DOHH2 (cell line): ENCODE results near the gene SOX5.
"Not testable (repeated sequence)": the region's sequence is repeated elsewhere in the genome, so short reads cannot be mapped to it uniquely, and the experiment has no call there.

Experiments
- H3F3A ChIP-seq: fragments of 200-600 bp; sonication (generic), shearing (Covaris generic); 2 replicates; pipeline ENCODE4 v1.6.0; 2016; ENCODE audit warnings: antibody characterized with exemption, mild to moderate bottlenecking; ENCODE audit not compliant: control insufficient read depth, insufficient read depth
- H3K27ac ChIP-seq: fragments of 200-600 bp; sonication (generic); 2 replicates; pipeline ENCODE4 v1.5.1; 2014; ENCODE audit warnings: low read depth, mild to moderate bottlenecking, low read length, moderate library complexity
- H3K27me3 ChIP-seq: fragments of 200-600 bp; sonication (generic); 2 replicates; pipeline ENCODE4 v1.6.1; 2014; ENCODE audit warnings: mild to moderate bottlenecking, low read length, mixed read lengths; ENCODE audit not compliant: control insufficient read depth
- H3K36me3 ChIP-seq: fragments of 200-600 bp; sonication (generic); 2 replicates; pipeline ENCODE4 v1.6.1; 2014; ENCODE audit warnings: mild to moderate bottlenecking, low read length, moderate library complexity, mixed read lengths; ENCODE audit not compliant: control insufficient read depth
- H3K4me1 ChIP-seq: fragments of 200-600 bp; sonication (generic); 2 replicates; pipeline ENCODE4 v1.6.1; 2014; ENCODE audit warnings: mild to moderate bottlenecking, low read length, mixed read lengths; ENCODE audit not compliant: control insufficient read depth
- H3K4me2 ChIP-seq: fragments of 200-600 bp; sonication (generic); 2 replicates; pipeline ENCODE4 v1.6.0; 2014; ENCODE audit warnings: mild to moderate bottlenecking, low read length, moderate library complexity
- H3K4me3 ChIP-seq: fragments of 200-600 bp; sonication (generic); 2 replicates; pipeline ENCODE4 v1.5.1; 2014; ENCODE audit warnings: mild to moderate bottlenecking, low read length, mixed read lengths
- H3K79me2 ChIP-seq: fragments of 200-600 bp; sonication (generic); 2 replicates; pipeline ENCODE4 v1.6.1; 2014; ENCODE audit warnings: mild to moderate bottlenecking, low read length, mixed read lengths; ENCODE audit not compliant: control insufficient read depth
- H3K9me2 ChIP-seq: fragments of 200-600 bp; sonication (generic); replicated peaks from 2 replicates; pipeline ENCODE4 v1.6.1; 2014; ENCODE audit warnings: mild to moderate bottlenecking, low read length, mixed read lengths; ENCODE audit not compliant: control insufficient read depth
- H3K9me3 ChIP-seq: fragments of 200-600 bp; sonication (generic); 2 replicates; pipeline ENCODE4 v1.6.1; 2014; ENCODE audit warnings: antibody characterized with exemption, low read length, mixed read lengths; ENCODE audit not compliant: control insufficient read depth, insufficient read depth
- H4K20me1 ChIP-seq: fragments of 200-600 bp; sonication (generic); 2 replicates; pipeline ENCODE4 v1.6.0; 2014; ENCODE audit warnings: low read depth, mild to moderate bottlenecking, antibody characterized with exemption, low read length, moderate library complexity; ENCODE audit not compliant: control insufficient read depth, insufficient read depth
- EZH2phosphoT487 ChIP-seq: fragments of 200-600 bp; sonication (generic); IDR thresholded peaks from 2 replicates; pipeline ENCODE4 v1.6.1; 2017; ENCODE audit warnings: borderline replicate concordance, mild to moderate bottlenecking, antibody characterized with exemption, low read length, moderate library complexity, mixed read lengths
- TF ChIP-seq, protein P1 (sequence below): fragments of 200-600 bp; sonication (generic); IDR thresholded peaks from one replicate; pipeline ENCODE4 v1.5.1; 2014; ENCODE audit warnings: antibody characterized with exemption, mild to moderate bottlenecking, low read depth, low read length; ENCODE audit not compliant: poor library complexity, severe bottlenecking

SOX5 gene

GRCh38 chr12:23528316-23528715, 421.2 kb downstream of the SOX5 start:
- no peak overlapping the region for H3K27ac ChIP-seq
- TF ChIP-seq EZH2phosphoT487 = no peak
- TF ChIP-seq, protein P1, sequence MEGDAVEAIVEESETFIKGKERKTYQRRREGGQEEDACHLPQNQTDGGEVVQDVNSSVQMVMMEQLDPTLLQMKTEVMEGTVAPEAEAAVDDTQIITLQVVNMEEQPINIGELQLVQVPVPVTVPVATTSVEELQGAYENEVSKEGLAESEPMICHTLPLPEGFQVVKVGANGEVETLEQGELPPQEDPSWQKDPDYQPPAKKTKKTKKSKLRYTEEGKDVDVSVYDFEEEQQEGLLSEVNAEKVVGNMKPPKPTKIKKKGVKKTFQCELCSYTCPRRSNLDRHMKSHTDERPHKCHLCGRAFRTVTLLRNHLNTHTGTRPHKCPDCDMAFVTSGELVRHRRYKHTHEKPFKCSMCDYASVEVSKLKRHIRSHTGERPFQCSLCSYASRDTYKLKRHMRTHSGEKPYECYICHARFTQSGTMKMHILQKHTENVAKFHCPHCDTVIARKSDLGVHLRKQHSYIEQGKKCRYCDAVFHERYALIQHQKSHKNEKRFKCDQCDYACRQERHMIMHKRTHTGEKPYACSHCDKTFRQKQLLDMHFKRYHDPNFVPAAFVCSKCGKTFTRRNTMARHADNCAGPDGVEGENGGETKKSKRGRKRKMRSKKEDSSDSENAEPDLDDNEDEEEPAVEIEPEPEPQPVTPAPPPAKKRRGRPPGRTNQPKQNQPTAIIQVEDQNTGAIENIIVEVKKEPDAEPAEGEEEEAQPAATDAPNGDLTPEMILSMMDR = no peak
- H3K4me1 ChIP-seq = no peaks in the 10 kb centered on the region

GRCh38 chr12:23525450-23526072, 423.9 kb downstream of the SOX5 start:
- Histone ChIP-seq H3K79me2 (no peaks in the 10 kb centered on the region), H3K27ac (no peak overlapping the region), H3K9me2 (no peaks in the 10 kb centered on the region)

More at GRCh38 chr12:23528316-23528715, 421.2 kb downstream of the SOX5 start:
- Histone ChIP-seq H3K9me3 (no peaks in the 10 kb centered on the region), H3K4me3 (no peak overlapping the region), H3F3A (no peaks in the 10 kb centered on the region), H3K9me2 (no peaks in the 10 kb centered on the region), H3K36me3 (no peaks in the 10 kb centered on the region), H3K79me2 (no peaks in the 10 kb centered on the region), H3K4me2 (no peak overlapping the region), H4K20me1 (no peaks in the 10 kb centered on the region), H3K27me3 (no peaks in the 10 kb centered on the region)

GRCh38 chr12:23523339-23523738, 426.1 kb downstream of the SOX5 start:
- Histone ChIP-seq H3K27me3 (no peaks in the 10 kb centered on the region), H3K27ac (no peak overlapping the region), H3F3A (no peaks in the 10 kb centered on the region), H3K4me2 (no peak overlapping the region), H3K9me2 (no peaks in the 10 kb centered on the region), H4K20me1 (no peaks in the 10 kb centered on the region), H3K4me3 (no peak overlapping the region), H3K36me3 (no peaks in the 10 kb centered on the region), H3K9me3 (no peaks in the 10 kb centered on the region), H3K79me2 (no peaks in the 10 kb centered on the region), H3K4me1 (no peaks in the 10 kb centered on the region)
- no peak for TF ChIP-seq EZH2phosphoT487
- TF ChIP-seq, protein P1 = no peak

More at GRCh38 chr12:23525450-23526072, 423.9 kb downstream of the SOX5 start:
- no peaks in the 10 kb centered on the region for H3K4me1 ChIP-seq
- TF ChIP-seq, protein P1 = no peak
- TF ChIP-seq EZH2phosphoT487 = no peak
- H4K20me1 ChIP-seq = no peaks in the 10 kb centered on the region
- no peak overlapping the region for H3K4me3 ChIP-seq
- H3K4me2 ChIP-seq = no peak overlapping the region
- no peaks in the 10 kb centered on the region for H3F3A ChIP-seq
- no peaks in the 10 kb centered on the region for H3K27me3 ChIP-seq
- H3K36me3 ChIP-seq = no peaks in the 10 kb centered on the region
- no peaks in the 10 kb centered on the region for H3K9me3 ChIP-seq

GRCh38 chr12:23519444-23519843, 430.0 kb downstream of the SOX5 start:
- not testable (repeated sequence) for H3K79me2 ChIP-seq, H3K4me1 ChIP-seq, H3K27me3 ChIP-seq

GRCh38 chr12:23515785-23516184, 433.7 kb downstream of the SOX5 start:
- not testable (repeated sequence) for H3K9me2 ChIP-seq, H3K79me2 ChIP-seq, H3K4me2 ChIP-seq, H3K9me3 ChIP-seq, H3K36me3 ChIP-seq, H3F3A ChIP-seq, H3K27me3 ChIP-seq, H3K4me1 ChIP-seq, H3K27ac ChIP-seq, H3K4me3 ChIP-seq, H4K20me1 ChIP-seq

More at GRCh38 chr12:23519444-23519843, 430.0 kb downstream of the SOX5 start:
- H3K4me3 ChIP-seq, H3K36me3 ChIP-seq, H3K27ac ChIP-seq, H3K9me2 ChIP-seq, H4K20me1 ChIP-seq, H3K9me3 ChIP-seq, H3K4me2 ChIP-seq, H3F3A ChIP-seq: not testable (repeated sequence)
